ENCODE measurements around the gene WDR88. TPM values are rescaled to one million over a fixed set of nuclear protein-coding genes. Genes with fewer than 3 reads are reported as not detected.

WDR88 gene
- total and polyA plus RNA-seq, 2 of the 8 experiments (the other 6 are each of a cell fraction or from before 2014, with no cell fraction given) = not detected

- no peak overlapping the region for H3K23ac ChIP-seq (ENCODE audit: insufficient read length)
- no peak overlapping the region for H3K4me2 ChIP-seq (ENCODE audit: insufficient read depth in 1 of 2, low read depth in 2 of 2, low read length in 2 of 2)
- H3K4me3 ChIP-seq (ENCODE audit: extremely low read depth in 1 of 4, insufficient read depth in 2 of 4, low read depth in 3 of 4, low read length in 4 of 4) = no peak overlapping the region
- H3K4me1 ChIP-seq (replicated peaks in 1 of 4; ENCODE audit: control insufficient read depth in 3 of 4, insufficient read depth in 4 of 4, low read length in 3 of 4) = peaks cover 0 to 2% (median under 1%) of the 10 kb centered on the region in 4 experiments; a peak in 3 of 7 replicates
- peak; percentile 35 to 50 (median 49) for TF ChIP-seq CTCF (IDR thresholded peaks at IDR 0.05; ENCODE audit: control extremely low read depth in 1 of 3, insufficient read depth in 1 of 3, low read depth in 1 of 3, low read length in 3 of 3)
- TF ChIP-seq JUND (IDR thresholded peaks at IDR 0.05; ENCODE audit: low read length) = no peak
- peak; percentile 34 to 53 for TF ChIP-seq RAD21 (IDR thresholded peaks at IDR 0.05 in 1 of 2, conservative IDR thresholded peaks at IDR 0.05 in 1 of 2; ENCODE audit: low read depth in 2 of 2, low read length in 2 of 2)
- H2AK5ac ChIP-seq (ENCODE audit: low read depth, low read length) = no peak overlapping the region
- no peak overlapping the region for H3K18ac ChIP-seq (ENCODE audit: extremely low read depth, low read length)
- no peak overlapping the region for H4K91ac ChIP-seq (replicated peaks; ENCODE audit: insufficient read length, low read length)
- H2BK5ac ChIP-seq (ENCODE audit: low read depth, low read length) = no peak overlapping the region
- peak overlapping the region; percentile 9; the same call in 1 of the 2 replicates for H4K8ac ChIP-seq (ENCODE audit: extremely low read depth, insufficient read depth, low read length)
- no peak for FAIRE-seq
- H2BK15ac ChIP-seq (ENCODE audit: low read length) = no peak overlapping the region
- no peak overlapping the region for H3K4ac ChIP-seq (replicated peaks; ENCODE audit: insufficient read length, low read depth, low read length)
- H4K5ac ChIP-seq (ENCODE audit: insufficient read length, low read depth, low read length) = no peak overlapping the region
- no peaks in the 10 kb centered on the region for H3K9me3 ChIP-seq (ENCODE audit: insufficient read depth in 2 of 2, low read depth in 1 of 2, low read length in 1 of 2)
- no peaks in the 10 kb centered on the region for H3K23me2 ChIP-seq (ENCODE audit: low read depth, low read length)
- 0 out of 2 replicates have a peak overlapping the region, but pooled peaks have one; percentile 65 for H2AFZ ChIP-seq (ENCODE audit: low read length)
- no peak overlapping the region for H3K9ac ChIP-seq (replicated peaks in 1 of 4; ENCODE audit: extremely low read depth in 1 of 4, low read depth in 3 of 4, low read length in 3 of 4)
- H3K36me3 ChIP-seq (ENCODE audit: control insufficient read depth in 2 of 4, insufficient read depth in 4 of 4, low read length in 3 of 4) = no peaks in the 10 kb centered on the region
- H2BK120ac ChIP-seq (replicated peaks; ENCODE audit: low read depth, low read length) = no peak overlapping the region
- no peak overlapping the region for H3K56ac ChIP-seq (replicated peaks; ENCODE audit: insufficient read length, low read depth, low read length)
- no peak for DNase-seq (ENCODE audit: low read depth in 1 of 2, low spot score in 2 of 2)
- H3K79me1 ChIP-seq (ENCODE audit: low read depth, low read length) = no peaks in the 10 kb centered on the region
- H3K14ac ChIP-seq (ENCODE audit: insufficient read length) = no peak overlapping the region
- H3K27me3 ChIP-seq (replicated peaks in 1 of 4; ENCODE audit: control insufficient read depth in 3 of 4, extremely low read depth in 1 of 4, insufficient read depth in 3 of 4, low read length in 3 of 4) = no peaks in the 10 kb centered on the region
- H2BK12ac ChIP-seq (ENCODE audit: low read depth, low read length) = no peak overlapping the region
- WGBS, 2 experiments (ENCODE audit: extremely low coverage in 1 of 2, insufficient coverage in 1 of 2, insufficient read length in 1 of 2, insufficient replicate concordance in 2 of 2, low coverage in 1 of 2, low lambda C conversion rate in 2 of 2, missing lambda C conversion rate in 1 of 2) = 64% methylated on average over 12 of the region's 12 CpGs; no CpG with 5 or more reads in 1 of the 2 experiments
- H2BK20ac ChIP-seq (ENCODE audit: low read length) = no peak overlapping the region
- ChIA-PET POLR2A (ENCODE audit: partially characterized antibody) (interaction anchor here (1.4 kb wide), 1 partner anchor 8 kb away, joined by 3 read pairs; no protein-coding TSS in a partner anchor), CTCF (ENCODE audit: partially characterized antibody) (interaction anchor here (0.6 to 3.8 kb wide), 12 partner anchors 7 to 355 kb away, joined by 3 to 21 read pairs (median 4); partner anchors contain the start of gene SLC7A10)
- H4K20me1 ChIP-seq (replicated peaks in 1 of 2; ENCODE audit: control insufficient read depth in 1 of 2, insufficient read depth in 2 of 2, low read length in 2 of 2) = peaks cover 0 to 2% of the 10 kb centered on the region in 2 experiments
- H3K79me2 ChIP-seq (ENCODE audit: control insufficient read depth in 1 of 2, insufficient read depth in 2 of 2, low read length in 2 of 2) = no peaks in the 10 kb centered on the region
- H3K27ac ChIP-seq (ENCODE audit: low read depth, low read length) = no peak overlapping the region
Observed at GRCh38 chr19:33216198-33216830, 84.4 kb downstream of the WDR88 start.

Measured in H1 (cell line).